NCI-H2171 (cell line): ENCODE results near the gene SRSF10.
"Not testable (repeated sequence)": the region's sequence is repeated elsewhere in the genome, so short reads cannot be mapped to it uniquely, and the experiment has no call there.

Experiments used
- DNase-seq: peaks from one replicate; lab custom pipeline; 2025; lab: John Stamatoyannopoulos, UW

The SRSF10 gene

GRCh38 chr1:23997812-23998211, 17.7 kb upstream of the SRSF10 start:
- DNase-seq, result no peak

GRCh38 chr1:23996700-23997229, 16.6 kb upstream of the SRSF10 start:
- DNase-seq, result no peak

- DNase-seq, result no peak
Measured at GRCh38 chr1:23995431-23995837, 15.3 kb upstream of the SRSF10 start.

- not testable (repeated sequence) for DNase-seq
Measured at GRCh38 chr1:23992011-23992410, 11.9 kb upstream of the SRSF10 start.

- DNase-seq, result no peak
Measured at GRCh38 chr1:23989263-23989662, 9.1 kb upstream of the SRSF10 start.

GRCh38 chr1:23987038-23987437, 6.9 kb upstream of the SRSF10 start:
- DNase-seq, result not testable (repeated sequence)

GRCh38 chr1:23984417-23985186, 4.5 kb upstream of the SRSF10 start:
- no peak for DNase-seq

- DNase-seq, result peak; percentile 45
Measured at GRCh38 chr1:23980728-23981070, 572 bp upstream of the SRSF10 start.

- no peak for DNase-seq
Measured at GRCh38 chr1:23979387-23979880, 693 bp downstream of the SRSF10 start.

- no peak for DNase-seq
Measured at GRCh38 chr1:23978805-23979204, 1.3 kb downstream of the SRSF10 start.

- no peak for DNase-seq
Measured at GRCh38 chr1:23977854-23978191, 2.3 kb downstream of the SRSF10 start.

- no peak for DNase-seq
Measured at GRCh38 chr1:23977187-23977853, 2.8 kb downstream of the SRSF10 start.

GRCh38 chr1:23967871-23968270, 12.3 kb downstream of the SRSF10 start:
- DNase-seq, result no peak

- DNase-seq, result no peak
Measured at GRCh38 chr1:23966973-23967493, 13.1 kb downstream of the SRSF10 start.

- no peak for DNase-seq
Measured at GRCh38 chr1:23964790-23965740, 15.1 kb downstream of the SRSF10 start.

- no peak for DNase-seq
Measured at GRCh38 chr1:23964235-23964668, 15.9 kb downstream of the SRSF10 start.

- no peak for DNase-seq
Measured at GRCh38 chr1:23963617-23964234, 16.4 kb downstream of the SRSF10 start.

- no peak for DNase-seq
Measured at GRCh38 chr1:23960291-23961020, 19.7 kb downstream of the SRSF10 start.

GRCh38 chr1:23959461-23960290, 20.5 kb downstream of the SRSF10 start, which contains the start of gene PNRC2:
PNRC2 (plus strand) TSS chr1:23959828; CDS start chr1:23961458, 1,630 bp downstream.
- peak; percentile 91 for DNase-seq
